ENCODE results near the gene FNDC5.

Gene FNDC5

GRCh38 chr1:32871364-32872191 lies 866 bp upstream of the FNDC5 start:
- Histone ChIP-seq H3K4me3 (peak overlapping the region; percentile 28), H3K27me3 (ENCODE audit: low read depth) (no peaks in the 10 kb centered on the region), H3K36me3 (replicated peaks) (no peaks in the 10 kb centered on the region), H3K9me3 (no peaks in the 10 kb centered on the region), H3K4me1 (peaks cover 13% of the 10 kb centered on the region; the same call in 1 of the 2 replicates)
- in situ Hi-C loops (cut with MboI; ENCODE audit: low sequenced_read_pairs), result no loop called here
- DNase-seq (ENCODE audit: low spot score in 2 of 2), result no peak

GRCh38 chr1:32869923-32870614 lies 643 bp downstream of the FNDC5 start:
- in situ Hi-C loops (cut with MboI; ENCODE audit: low sequenced_read_pairs), result no loop called here
- Histone ChIP-seq H3K4me1 (peaks cover 25% of the 10 kb centered on the region), H3K27me3 (ENCODE audit: low read depth) (no peaks in the 10 kb centered on the region), H3K4me3 (peak overlapping the region; percentile 22), H3K36me3 (replicated peaks) (no peaks in the 10 kb centered on the region), H3K9me3 (no peaks in the 10 kb centered on the region)
- no peak for DNase-seq (ENCODE audit: low spot score in 2 of 2)

GRCh38 chr1:32868806-32869455 lies 1.8 kb downstream of the FNDC5 start:
- no peak for DNase-seq (ENCODE audit: low spot score in 2 of 2)
- Histone ChIP-seq H3K4me1 (peaks cover 25% of the 10 kb centered on the region), H3K36me3 (replicated peaks) (peaks cover 2% of the 10 kb centered on the region; the same call in 1 of the 2 replicates), H3K27me3 (ENCODE audit: low read depth) (no peaks in the 10 kb centered on the region), H3K4me3 (no peak overlapping the region), H3K9me3 (no peaks in the 10 kb centered on the region)
- in situ Hi-C loops (cut with MboI; ENCODE audit: low sequenced_read_pairs), result no loop called here

- Histone ChIP-seq H3K27me3 (ENCODE audit: low read depth) (no peaks in the 10 kb centered on the region), H3K9me3 (no peaks in the 10 kb centered on the region), H3K36me3 (replicated peaks) (peaks cover 3% of the 10 kb centered on the region; the same call in 1 of the 2 replicates), H3K4me1 (peaks cover 25% of the 10 kb centered on the region), H3K4me3 (no peak overlapping the region)
- no peak for DNase-seq (ENCODE audit: low spot score in 2 of 2)
- in situ Hi-C loops (cut with MboI; ENCODE audit: low sequenced_read_pairs), result no loop called here
These were observed 2.6 kb downstream of the FNDC5 start for GRCh38 chr1:32868085-32868484.

GRCh38 chr1:32867671-32868070 lies 3.0 kb downstream of the FNDC5 start:
- in situ Hi-C loops (cut with MboI; ENCODE audit: low sequenced_read_pairs), result no loop called here

GRCh38 chr1:32867151-32867550 lies 3.6 kb downstream of the FNDC5 start:
- in situ Hi-C loops (cut with MboI; ENCODE audit: low sequenced_read_pairs), result no loop called here
- no peaks in the 10 kb centered on the region for H3K27me3 ChIP-seq (ENCODE audit: low read depth)
- H3K4me3 ChIP-seq, result no peak overlapping the region

More at GRCh38 chr1:32867671-32868070, 3.0 kb downstream of the FNDC5 start:
- Histone ChIP-seq H3K9me3 (no peaks in the 10 kb centered on the region), H3K4me1 (peaks cover 23% of the 10 kb centered on the region), H3K4me3 (no peak overlapping the region), H3K27me3 (ENCODE audit: low read depth) (no peaks in the 10 kb centered on the region), H3K36me3 (replicated peaks) (peaks cover 3% of the 10 kb centered on the region; the same call in 1 of the 2 replicates)
- no peak for DNase-seq (ENCODE audit: low spot score in 2 of 2)

GRCh38 chr1:32865639-32866405 lies 4.9 kb downstream of the FNDC5 start:
- peak in 1 of 2 experiments; percentile 19 for DNase-seq (ENCODE audit: low spot score in 2 of 2)
- in situ Hi-C loops (cut with MboI; ENCODE audit: low sequenced_read_pairs), result no loop called here
- Histone ChIP-seq H3K4me1 (peaks cover 16% of the 10 kb centered on the region), H3K4me3 (no peak overlapping the region), H3K27me3 (ENCODE audit: low read depth) (no peaks in the 10 kb centered on the region), H3K36me3 (replicated peaks) (peaks cover 5% of the 10 kb centered on the region; the same call in 1 of the 2 replicates), H3K9me3 (no peaks in the 10 kb centered on the region)

More at GRCh38 chr1:32867151-32867550, 3.6 kb downstream of the FNDC5 start:
- no peak for DNase-seq (ENCODE audit: low spot score in 2 of 2)
- H3K4me1 ChIP-seq, result peaks cover 20% of the 10 kb centered on the region
- peaks cover 3% of the 10 kb centered on the region; the same call in 1 of the 2 replicates for H3K36me3 ChIP-seq (replicated peaks)
- H3K9me3 ChIP-seq, result no peaks in the 10 kb centered on the region

- Histone ChIP-seq H3K27me3 (ENCODE audit: low read depth) (no peaks in the 10 kb centered on the region), H3K4me3 (no peak overlapping the region), H3K9me3 (no peaks in the 10 kb centered on the region), H3K36me3 (replicated peaks) (peaks cover 6% of the 10 kb centered on the region; the same call in 1 of the 2 replicates), H3K4me1 (peaks cover 13% of the 10 kb centered on the region)
- no peak for DNase-seq (ENCODE audit: low spot score in 2 of 2)
- in situ Hi-C loops (cut with MboI; ENCODE audit: low sequenced_read_pairs), result no loop called here
These were observed 6.2 kb downstream of the FNDC5 start for GRCh38 chr1:32864375-32865019.

GRCh38 chr1:32863881-32864245 lies 6.8 kb downstream of the FNDC5 start:
- no peak for DNase-seq (ENCODE audit: low spot score in 2 of 2)
- Histone ChIP-seq H3K9me3 (no peaks in the 10 kb centered on the region), H3K36me3 (replicated peaks) (peaks cover 6% of the 10 kb centered on the region; the same call in 1 of the 2 replicates), H3K27me3 (ENCODE audit: low read depth) (no peaks in the 10 kb centered on the region), H3K4me3 (no peak overlapping the region), H3K4me1 (peaks cover 13% of the 10 kb centered on the region)
- in situ Hi-C loops (cut with MboI; ENCODE audit: low sequenced_read_pairs), result no loop called here

GRCh38 chr1:32863218-32863880 lies 7.4 kb downstream of the FNDC5 start:
- no peak for DNase-seq (ENCODE audit: low spot score in 2 of 2)
- Histone ChIP-seq H3K36me3 (replicated peaks) (peaks cover 10% of the 10 kb centered on the region), H3K4me1 (peaks cover 13% of the 10 kb centered on the region), H3K4me3 (no peak overlapping the region), H3K9me3 (no peaks in the 10 kb centered on the region), H3K27me3 (ENCODE audit: low read depth) (no peaks in the 10 kb centered on the region)
- in situ Hi-C loops (cut with MboI; ENCODE audit: low sequenced_read_pairs), result no loop called here

GRCh38 chr1:32861904-32862695 lies 8.6 kb downstream of the FNDC5 start:
- in situ Hi-C loops (cut with MboI; ENCODE audit: low sequenced_read_pairs), result no loop called here
- no peak overlapping the region for H3K4me3 ChIP-seq
- H3K27me3 ChIP-seq (ENCODE audit: low read depth), result no peaks in the 10 kb centered on the region
- no peaks in the 10 kb centered on the region for H3K9me3 ChIP-seq
- peaks cover 19% of the 10 kb centered on the region for H3K36me3 ChIP-seq (replicated peaks)
- DNase-seq (ENCODE audit: low spot score in 2 of 2), result no peak
- peaks cover 13% of the 10 kb centered on the region for H3K4me1 ChIP-seq

- H3K4me3 ChIP-seq, result no peak overlapping the region
- no peaks in the 10 kb centered on the region for H3K27me3 ChIP-seq (ENCODE audit: low read depth)
- peaks cover 25% of the 10 kb centered on the region for H3K36me3 ChIP-seq (replicated peaks)
- in situ Hi-C loops (cut with MboI; ENCODE audit: low sequenced_read_pairs), result no loop called here
- no peak for DNase-seq (ENCODE audit: low spot score in 2 of 2)
- H3K9me3 ChIP-seq, result no peaks in the 10 kb centered on the region
- peaks cover 2% of the 10 kb centered on the region; the same call in 1 of the 2 replicates for H3K4me1 ChIP-seq
These were observed 10.1 kb downstream of the FNDC5 start for GRCh38 chr1:32860566-32860965.
